K562 (cell line): ENCODE measurements around the gene TLK2. TPM values are rescaled to one million over a fixed set of nuclear protein-coding genes. Genes with fewer than 3 reads are reported as not detected.

Experiments
- ATAC-seq: fragments of 200-7000 bp; cut with Tn5 transposase; 3 replicates; pipeline ENCODE4 v1.9.1; 2020; ENCODE audit warnings: moderate library complexity
- BruUV-seq: library from RNA; stranded (reverse); fragments of 400-500 nt; replicated peaks from 2 replicates; lab custom pipeline; 2021; lab: Mats Ljungman, UMichigan
- CTCF ChIA-PET: fragments of 300-600 bp; formaldehyde crosslinking; extraction: SDS; loops from one replicate; lab custom pipeline; 2021; ENCODE audit warnings: low intra/inter-chr PET ratio; lab: Yijun Ruan, JAX
- POLR2A ChIA-PET: fragments of 300-600, 350-650 bp; sonication (Branson Sonifier 250); formaldehyde crosslinking; extraction: SDS; loops from one replicate; lab custom pipeline; 2021; ENCODE audit warnings: antibody characterized with exemption, inconsistent platforms; lab: Yijun Ruan, JAX
- DNase-seq, 4 experiments: peaks; one replicate each; pipeline versions ENCODE4 v3.0.0 to v3.0.0-alpha.2; 2011 to 2018; ENCODE audit warnings: low spot score in 3 of 4, mixed read lengths in 3 of 4; ENCODE audit errors: extremely low read depth in 1 of 4
- FAIRE-seq: peaks from 2 replicates; lab custom pipeline; 2011; peaks lifted over from hg19 to GRCh38; lab: Jason Lieb, UNC
- H2AFZ ChIP-seq: 2 replicates; pipeline ENCODE4 v1.6.0; 2011; ENCODE audit warnings: low read depth, low read length, control low read depth, inconsistent platforms
- H3K27ac ChIP-seq: fragments of 200-600 bp; 3 replicates; pipeline ENCODE4 v1.8.0; 2011; ENCODE audit warnings: low read depth, mild to moderate bottlenecking, control low read depth, inconsistent platforms, low read length, moderate library complexity, mixed read lengths; ENCODE audit errors: extremely low read depth
- H3K27me3 ChIP-seq, 2 experiments: fragments of 300-600 bp in 1 of 2; 2 replicates in 1 of 2; 3 replicates in 1 of 2; pipeline versions ENCODE4 v1.6.0 to v1.8.0; 2011; ENCODE audit warnings: inconsistent platforms in 2 of 2, low read length in 2 of 2, mild to moderate bottlenecking in 1 of 2, mixed read lengths in 1 of 2, moderate library complexity in 1 of 2; ENCODE audit not compliant: control insufficient read depth in 2 of 2, insufficient read depth in 2 of 2
- H3K36me3 ChIP-seq: fragments of 300-600 bp; 3 replicates; pipeline ENCODE4 v1.8.0; 2011; ENCODE audit warnings: mild to moderate bottlenecking, low read length, inconsistent platforms; ENCODE audit not compliant: control insufficient read depth, insufficient read depth
- H3K4me1 ChIP-seq, 2 experiments: fragments of 200-600 bp in 1 of 2; replicated peaks in 1 of 2; 2 replicates in 1 of 2; 3 replicates in 1 of 2; pipeline versions ENCODE4 v1.5.1 to v1.8.0; 2011; ENCODE audit warnings: inconsistent platforms in 2 of 2, low read length in 2 of 2, mild to moderate bottlenecking in 1 of 2, mixed read lengths in 1 of 2, moderate library complexity in 1 of 2; ENCODE audit not compliant: control insufficient read depth in 2 of 2, insufficient read depth in 2 of 2
- H3K4me2 ChIP-seq: 2 replicates; pipeline ENCODE4 v1.6.1; 2011; ENCODE audit warnings: low read length, control low read depth, inconsistent platforms, mixed read lengths; ENCODE audit not compliant: insufficient read depth
- H3K4me3 ChIP-seq: fragments of 200-600 bp; sonication (generic), shearing (Covaris generic); 2 replicates; pipeline ENCODE4 v1.5.1; 2016; ENCODE audit warnings: control low read depth, inconsistent platforms
- H3K79me2 ChIP-seq: fragments of 200-600 bp; 3 replicates; pipeline ENCODE4 v1.8.0; 2011; ENCODE audit warnings: low read length, inconsistent platforms; ENCODE audit not compliant: control insufficient read depth, insufficient read depth
- H3K9ac ChIP-seq, 2 experiments: 2 replicates each; pipeline versions ENCODE4 v1.6.0 to v1.6.1; 2011; ENCODE audit warnings: low read depth in 2 of 2, low read length in 2 of 2, control low read depth in 1 of 2, inconsistent platforms in 1 of 2, mild to moderate bottlenecking in 1 of 2, mixed read lengths in 1 of 2; ENCODE audit not compliant: insufficient read depth in 1 of 2
- H3K9me1 ChIP-seq: one replicate; pipeline ENCODE4 v1.6.0; 2011; ENCODE audit warnings: inconsistent platforms, mild to moderate bottlenecking, low read length, moderate library complexity; ENCODE audit not compliant: control insufficient read depth, insufficient read depth
- H3K9me3 ChIP-seq: replicated peaks from 2 replicates; pipeline ENCODE4 v1.5.1; 2011; ENCODE audit warnings: low read depth, low read length, inconsistent platforms; ENCODE audit not compliant: control insufficient read depth, insufficient read depth
- H4K20me1 ChIP-seq: replicated peaks from 2 replicates; pipeline ENCODE4 v1.6.1; 2011; ENCODE audit warnings: low read length, inconsistent platforms, mixed read lengths; ENCODE audit not compliant: control insufficient read depth, insufficient read depth
- CHD4 ChIP-seq: fragments of 200-600 bp; sonication (generic); IDR thresholded peaks from 3 replicates; pipeline ENCODE4 v1.6.1; 2012; ENCODE audit warnings: low read depth, mild to moderate bottlenecking, mixed read lengths, low read length, inconsistent platforms; ENCODE audit not compliant: insufficient read depth, insufficient replicate concordance, poor library complexity, severe bottlenecking
- ZNF24 ChIP-seq: fragments of 450-650 bp; IDR thresholded peaks from 2 replicates; pipeline ENCODE4 v1.6.1; 2016
- ZNF263 ChIP-seq: sonication (generic); formaldehyde crosslinking; IDR thresholded peaks from 2 replicates; pipeline ENCODE4 v1.8.0; 2022; ENCODE audit warnings: mild to moderate bottlenecking, missing genetic modification reagents, borderline replicate concordance
- ZNF695 ChIP-seq: fragments of 450-650 bp; formaldehyde crosslinking; IDR thresholded peaks from 2 replicates; pipeline ENCODE4 v1.4.0; 2020; ENCODE audit warnings: mild to moderate bottlenecking, moderate library complexity
- WGBS: fragments of 100-300 bp; shearing (Covaris generic); methylation state at CpG from one replicate; pipeline ENCODE4 v1.1.6; 2016; ENCODE audit warnings: low coverage, mixed read lengths; ENCODE audit not compliant: insufficient coverage; ENCODE audit errors: missing lambda C conversion rate; 5-methylcytosine and 5-hydroxymethylcytosine counted together
- in situ Hi-C: fragments of 300-500 bp; cut with MboI; formaldehyde crosslinking; loops from 4 replicates; pipeline ENCODE4 v1.15.0; 2018; ENCODE audit warnings: inconsistent platforms, mixed read lengths
- intact Hi-C: fragments of 100-400 bp; cut with micrococcal nuclease; formaldehyde crosslinking; loops from 2 replicates; pipeline ENCODE4 v1.14.2; 2022
- polyA plus RNA-seq, 8 experiments: library from polyadenylated mRNA; depleted of rRNA in 4 of 8; stranded (reverse) in 5 of 8; unstranded in 3 of 8; fragments of >200 nt; fragmentation: Nextera tagmentation in 2 of 8; fragmentation: Illumina TruSeq in 1 of 8; extraction: Ambion mirVana in 2 of 8; extraction: Trizol in 1 of 8; gene quantifications; 2 replicates each; pipeline versions ENCODE4 v1.2.1 to v1.2.3, GENCODE V29; 2011 to 2014; ENCODE audit warnings: inconsistent platforms in 1 of 8, missing spikeins in 1 of 8
- total RNA-seq, 7 experiments: library from RNA; depleted of rRNA in 6 of 7; stranded (reverse); fragments of >200 nt in 6 of 7; fragmentation: Illumina TruSeq in 2 of 7; extraction: Trizol in 2 of 7; gene quantifications; 2 replicates each; pipeline versions ENCODE4 v1.2.1 to v1.2.3, GENCODE V29; 2011 to 2021; ENCODE audit warnings: low replicate concordance in 1 of 7
- TF ChIP-seq, protein P1 (sequence below): fragments of 250-450 bp; sonication (Bioruptor Pico); IDR thresholded peaks from 2 replicates; pipeline ENCODE4 v1.9.0; 2021; ENCODE audit warnings: mild to moderate bottlenecking
- TF ChIP-seq, protein P2 (sequence below), 2 experiments: fragments of 450-650 bp; IDR thresholded peaks; 2 replicates each; pipeline ENCODE4 v1.6.1; 2016

Gene TLK2
- total and polyA plus RNA-seq, 9 of the 15 experiments (the other 6 are each of a cell fraction or from before 2014, with no cell fraction given) = 10.1 to 51.9 (median 32.4) TPM

DNA sequence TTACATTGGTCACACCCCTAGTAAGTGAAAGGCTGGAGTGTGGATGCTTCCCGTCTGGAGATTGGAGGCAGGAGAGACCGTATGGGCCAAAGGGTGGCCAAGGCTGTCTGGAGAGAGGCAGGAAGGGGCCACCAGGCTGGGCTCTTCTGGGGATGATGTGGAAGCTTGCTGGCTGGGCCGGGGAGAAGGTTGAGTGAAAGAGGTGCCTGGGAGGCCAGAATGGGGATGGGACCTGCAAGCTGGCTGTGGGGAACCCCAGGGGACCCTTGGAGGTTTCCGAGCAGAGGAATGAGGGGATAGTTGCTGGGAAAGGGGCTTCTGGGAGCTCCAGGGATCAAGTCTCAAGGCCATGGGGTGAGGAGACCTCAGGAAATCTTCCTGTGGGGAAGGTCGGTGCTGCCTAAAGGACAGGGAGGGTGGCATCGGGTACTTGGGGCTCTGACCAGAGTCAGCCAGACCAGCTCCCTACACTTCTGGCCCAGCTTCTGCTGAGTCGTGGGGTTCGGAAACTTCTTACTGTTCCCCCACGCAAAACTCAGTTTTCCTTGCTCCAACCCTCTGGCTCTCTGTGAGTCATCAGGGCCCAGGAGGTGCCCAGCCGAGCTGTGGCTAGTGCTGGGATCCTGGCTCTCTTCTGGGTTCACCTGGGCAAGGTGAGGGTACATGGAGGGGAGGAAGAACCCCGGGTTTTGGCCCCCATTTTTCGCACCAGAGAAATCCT lies 151.9 kb downstream of the TLK2 start (continued):
- TF ChIP-seq CHD4 = no peak
- TF ChIP-seq, protein P1, sequence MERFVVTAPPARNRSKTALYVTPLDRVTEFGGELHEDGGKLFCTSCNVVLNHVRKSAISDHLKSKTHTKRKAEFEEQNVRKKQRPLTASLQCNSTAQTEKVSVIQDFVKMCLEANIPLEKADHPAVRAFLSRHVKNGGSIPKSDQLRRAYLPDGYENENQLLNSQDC (CRISPR knock-in tag) = no peak
- TF ChIP-seq, protein P2, sequence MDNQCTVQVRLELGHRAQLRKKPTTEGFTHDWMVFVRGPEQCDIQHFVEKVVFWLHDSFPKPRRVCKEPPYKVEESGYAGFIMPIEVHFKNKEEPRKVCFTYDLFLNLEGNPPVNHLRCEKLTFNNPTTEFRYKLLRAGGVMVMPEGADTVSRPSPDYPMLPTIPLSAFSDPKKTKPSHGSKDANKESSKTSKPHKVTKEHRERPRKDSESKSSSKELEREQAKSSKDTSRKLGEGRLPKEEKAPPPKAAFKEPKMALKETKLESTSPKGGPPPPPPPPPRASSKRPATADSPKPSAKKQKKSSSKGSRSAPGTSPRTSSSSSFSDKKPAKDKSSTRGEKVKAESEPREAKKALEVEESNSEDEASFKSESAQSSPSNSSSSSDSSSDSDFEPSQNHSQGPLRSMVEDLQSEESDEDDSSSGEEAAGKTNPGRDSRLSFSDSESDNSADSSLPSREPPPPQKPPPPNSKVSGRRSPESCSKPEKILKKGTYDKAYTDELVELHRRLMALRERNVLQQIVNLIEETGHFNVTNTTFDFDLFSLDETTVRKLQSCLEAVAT (IDR thresholded peaks at IDR 0.05) = no peak

DNA sequence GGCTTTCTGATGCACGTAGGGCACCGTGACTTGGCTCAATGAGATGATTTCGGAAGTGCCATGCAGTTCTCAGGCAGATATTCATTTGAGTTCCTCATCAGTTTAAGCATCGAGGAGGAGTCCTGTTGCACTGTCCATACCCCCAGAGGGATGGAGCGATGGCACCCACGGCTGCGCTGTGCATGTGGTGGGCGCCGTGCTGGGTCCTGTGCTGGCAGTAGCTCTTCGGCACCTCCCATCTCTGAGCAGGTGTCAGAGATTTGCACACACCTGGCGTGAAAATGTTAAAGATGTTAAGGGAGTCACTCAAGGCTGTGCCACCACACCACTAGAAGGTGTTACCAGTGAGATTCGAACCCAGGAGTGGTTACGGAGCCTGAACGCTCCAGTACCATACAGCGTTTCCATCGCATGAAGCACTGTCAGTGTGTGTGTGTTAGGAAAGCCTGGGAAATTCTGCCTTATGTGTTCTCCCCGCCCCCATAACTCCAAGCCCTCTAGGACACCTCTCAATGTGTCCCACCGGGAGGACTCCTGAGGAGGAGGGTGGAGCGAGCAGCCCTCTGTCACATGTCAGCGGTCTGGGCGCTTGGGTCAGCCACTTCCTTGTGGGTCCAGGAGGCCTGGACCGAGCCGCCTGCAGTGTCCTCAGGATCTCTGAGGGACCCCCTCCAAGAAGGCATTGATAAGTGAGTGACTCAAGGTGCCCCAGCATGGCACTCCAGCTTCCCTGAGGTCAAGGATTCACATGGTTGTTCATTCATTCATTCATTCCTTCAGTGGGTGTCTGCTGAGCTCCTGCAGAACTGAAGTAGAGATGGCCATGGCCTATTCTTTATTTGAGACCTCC lies 152.7 kb downstream of the TLK2 start:
- no peak for ATAC-seq
- CTCF ChIA-PET = no interaction called here

More for the DNA sequence above, 152.7 kb downstream of the TLK2 start:
- intact Hi-C loops = no loop called here
- peak; percentile 85 for TF ChIP-seq ZNF263 (CRISPR knock-in tag)
- no peak for TF ChIP-seq ZNF695
- peak; percentile 76 for TF ChIP-seq ZNF24
- TF ChIP-seq, all 486 proteins: peak for 2
- DNase-seq (peak in 1 of 4 experiments; percentile 4), FAIRE-seq (no peak)
- no peak overlapping the region for H3K4me3 ChIP-seq
- WGBS = 62% methylated on average over 21 of the region's 23 CpGs
- no peaks in the 10 kb centered on the region for H3K79me2 ChIP-seq
- H3K9ac ChIP-seq = no peak overlapping the region
- H3K9me1 ChIP-seq = no peaks in the 10 kb centered on the region
- peaks cover 17 to 47% of the 10 kb centered on the region in 2 experiments; a peak in 4 of 5 replicates for H3K27me3 ChIP-seq
- POLR2A ChIA-PET = interaction anchor here (2.2 kb wide), 1 partner anchor 11 kb away, joined by 7 read pairs; no protein-coding TSS in a partner anchor
- H3K36me3 ChIP-seq = no peaks in the 10 kb centered on the region
- H3K9me3 ChIP-seq = no peaks in the 10 kb centered on the region
- H3K27ac ChIP-seq = no peak overlapping the region
- BruUV-seq = no TSS peak
- no peak overlapping the region for H3K4me2 ChIP-seq
- H3K4me1 ChIP-seq = peaks cover 3 to 33% of the 10 kb centered on the region in 2 experiments; a peak in 4 of 5 replicates
- no peaks in the 10 kb centered on the region for H4K20me1 ChIP-seq
- no peak overlapping the region for H2AFZ ChIP-seq
- in situ Hi-C loops = no loop called here
